NCI-H146 treated with DMSO at 0.1 percent for 48 hours (cell line): Measurements from ENCODE around the gene PKP3.
"Not testable (repeated sequence)": the region's sequence is repeated elsewhere in the genome, so short reads cannot be mapped to it uniquely, and the experiment has no call there.

Source experiments
- DNase-seq: peaks from one replicate; lab custom pipeline; 2025; ENCODE audit not compliant: unreplicated experiment; lab: John Stamatoyannopoulos, UW

PKP3 gene

GRCh38 chr11:408154-409007 lies 14.4 kb downstream of the PKP3 start:
- no peak for DNase-seq

DNA sequence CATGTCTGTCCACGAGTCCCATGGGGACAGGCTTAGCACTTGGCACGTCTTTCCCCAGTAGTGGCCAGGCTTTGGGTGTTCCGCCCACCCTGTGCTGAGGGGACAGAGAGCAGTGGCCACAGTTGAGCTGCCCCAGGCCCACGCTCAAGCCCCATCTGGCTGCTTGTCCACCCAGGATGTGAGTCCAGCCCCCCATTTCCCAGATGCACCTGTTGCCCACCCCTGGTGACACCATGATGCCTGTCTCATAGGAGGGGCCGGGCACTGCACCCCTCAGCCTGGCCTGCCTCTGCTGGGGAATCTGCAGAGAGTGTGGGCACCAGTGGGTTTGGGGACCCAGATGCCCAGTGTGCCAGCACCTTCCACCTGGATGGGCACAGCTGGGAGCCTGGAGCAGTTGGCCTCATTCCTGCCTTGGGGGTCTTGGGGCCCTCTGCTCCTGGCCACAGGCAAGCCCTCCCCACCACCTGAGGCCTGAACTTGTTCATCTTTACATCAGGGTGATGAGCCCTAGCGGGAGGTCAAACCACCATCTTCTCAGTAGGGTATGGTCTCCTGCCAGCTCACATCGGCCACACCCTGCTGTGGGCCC lies 15.1 kb downstream of the PKP3 start:
- no peak for DNase-seq

DNA sequence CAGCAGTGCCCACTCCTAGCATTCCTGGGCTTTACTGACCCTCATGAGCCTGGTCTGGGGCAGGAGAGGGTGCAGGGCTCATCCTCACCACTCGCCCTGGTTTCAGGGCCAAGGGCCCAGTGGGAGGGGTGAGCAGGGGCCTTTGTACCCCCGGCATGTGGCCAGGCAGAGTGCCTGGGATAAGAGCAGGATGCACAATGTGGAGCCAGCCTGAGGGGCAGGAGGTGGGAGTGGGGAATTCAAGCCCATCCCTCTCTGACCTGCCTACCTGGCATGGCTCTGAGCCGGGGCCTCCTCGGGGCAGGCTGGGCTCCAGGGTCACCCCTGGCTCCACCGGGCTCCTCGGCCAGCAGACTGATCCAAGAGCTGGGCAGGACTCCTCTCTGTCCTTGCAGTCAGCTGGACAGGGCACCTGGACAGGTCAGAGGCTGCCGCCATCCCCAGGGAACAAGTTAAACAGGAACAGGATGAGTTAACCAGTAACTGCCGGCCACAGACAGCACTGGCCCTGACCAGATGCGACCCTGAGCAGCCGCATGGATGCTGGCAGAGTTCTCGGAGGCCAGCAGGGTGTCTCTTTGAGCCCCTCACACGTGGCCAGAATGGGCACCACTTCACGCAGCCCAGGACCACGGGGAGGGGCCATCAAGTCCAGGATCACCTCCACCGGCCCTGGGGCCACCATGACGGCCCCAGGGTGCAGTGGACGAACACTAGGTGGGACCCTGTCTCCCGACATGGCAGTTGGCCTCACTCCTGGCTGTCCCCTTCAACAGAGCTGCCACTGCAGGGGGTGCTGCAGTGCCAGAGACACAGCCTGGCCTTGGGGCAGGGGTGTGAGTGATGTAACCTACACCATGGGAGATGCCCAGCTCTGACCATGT lies 15.8 kb downstream of the PKP3 start:
- no peak for DNase-seq

GRCh38 chr11:410711-411110 lies 16.7 kb downstream of the PKP3 start:
- not testable (repeated sequence) for DNase-seq

GRCh38 chr11:411520-411919 lies 17.5 kb downstream of the PKP3 start:
- DNase-seq: not testable (repeated sequence)

- no peak for DNase-seq
Measured at GRCh38 chr11:412641-413119, 18.7 kb downstream of the PKP3 start.

GRCh38 chr11:413120-414081 lies 19.4 kb downstream of the PKP3 start:
- DNase-seq: no peak

GRCh38 chr11:414318-414857 lies 20.4 kb downstream of the PKP3 start:
- DNase-seq: no peak

DNA sequence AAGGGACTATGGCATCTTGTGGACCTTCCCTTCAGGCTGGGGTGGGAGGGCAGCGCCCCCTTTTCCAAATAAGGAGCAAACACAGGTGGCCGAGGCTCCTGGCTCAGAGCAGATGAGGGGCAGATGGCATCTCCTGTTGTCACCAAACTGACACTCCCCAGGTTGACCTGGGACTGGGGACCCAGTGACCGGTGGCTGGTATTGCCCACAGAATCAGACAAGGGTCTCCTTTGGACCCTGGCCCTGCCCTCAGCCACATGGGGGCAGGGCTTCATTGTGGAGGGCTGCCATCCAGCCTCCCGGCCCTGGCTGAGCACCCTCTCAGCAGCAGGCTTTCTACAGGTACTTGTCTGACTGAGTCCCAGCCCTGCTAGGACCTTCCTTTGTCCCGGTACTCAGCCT lies 21.6 kb downstream of the PKP3 start:
- no peak for DNase-seq

DNA sequence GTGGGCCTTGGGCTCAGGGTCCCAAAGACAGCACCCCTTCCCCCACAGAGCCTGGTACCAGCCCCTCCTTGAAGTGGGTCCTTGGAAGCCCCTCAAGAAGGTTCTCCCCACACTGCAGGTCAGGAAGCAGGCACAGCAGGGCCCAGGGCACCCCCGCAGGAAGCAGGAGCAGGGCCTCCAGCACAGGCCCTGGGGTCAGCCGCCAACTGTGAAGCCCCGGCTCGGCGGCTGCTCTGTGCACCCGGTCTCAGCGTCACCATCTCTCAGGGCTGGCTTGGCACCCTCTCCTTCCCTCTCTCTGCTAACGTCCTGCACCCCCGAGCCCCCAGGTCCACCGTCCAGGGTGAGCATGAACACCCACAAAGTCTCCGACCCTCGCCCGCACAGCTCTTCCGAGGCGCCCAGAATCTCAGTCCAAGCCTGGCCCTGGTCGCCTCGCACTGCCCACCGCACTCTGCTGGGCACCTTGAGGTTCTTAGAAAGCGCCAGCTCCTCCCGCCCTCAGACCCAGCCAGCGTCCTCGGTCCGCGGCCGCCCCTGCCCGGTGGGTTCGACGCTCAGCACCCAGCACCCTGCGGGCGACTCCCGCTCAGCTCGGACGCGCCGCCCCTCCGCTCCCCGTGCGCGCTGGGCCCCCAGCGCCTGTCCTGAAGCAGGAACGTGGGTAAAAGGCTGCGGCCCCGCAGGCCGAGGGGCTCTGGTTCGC lies 22.2 kb downstream of the PKP3 start:
- no peak for DNase-seq

GRCh38 chr11:416757-417621 lies 23.0 kb downstream of the PKP3 start:
- DNase-seq: peak; percentile 69

DNA sequence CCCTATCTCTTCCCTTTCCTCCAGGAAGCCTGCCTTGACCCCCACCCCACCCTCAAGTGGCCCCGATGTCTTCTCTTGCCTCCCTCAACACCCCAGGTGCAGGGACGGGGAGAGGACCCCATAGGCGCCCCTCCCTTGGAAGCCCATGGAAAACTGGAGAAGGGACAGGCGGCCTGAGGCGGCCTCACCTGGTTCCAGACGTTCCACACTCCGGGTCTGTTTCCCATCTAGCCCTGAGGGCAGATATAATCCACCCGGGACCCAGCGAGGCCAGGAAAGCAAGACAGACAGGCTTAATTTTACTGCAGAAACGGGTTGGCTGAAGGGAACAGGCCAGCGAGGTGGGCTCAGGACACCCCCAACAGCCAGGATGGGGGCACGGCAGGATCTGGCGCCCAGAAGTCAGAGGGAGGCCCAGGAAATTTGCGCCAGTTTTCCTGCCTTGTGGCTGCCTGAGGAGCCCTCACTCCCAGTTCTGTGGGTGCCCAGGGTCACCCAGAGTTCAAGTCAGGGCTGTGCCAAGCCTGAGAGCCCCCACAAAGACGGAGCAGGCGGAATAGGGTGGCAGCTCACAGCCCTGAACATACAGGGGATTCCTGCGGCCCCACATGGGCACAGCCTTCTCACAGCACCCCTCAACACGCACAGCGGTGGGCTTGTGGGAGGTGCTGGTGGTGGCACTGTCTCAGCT lies 23.8 kb downstream of the PKP3 start:
- no peak for DNase-seq

DNA sequence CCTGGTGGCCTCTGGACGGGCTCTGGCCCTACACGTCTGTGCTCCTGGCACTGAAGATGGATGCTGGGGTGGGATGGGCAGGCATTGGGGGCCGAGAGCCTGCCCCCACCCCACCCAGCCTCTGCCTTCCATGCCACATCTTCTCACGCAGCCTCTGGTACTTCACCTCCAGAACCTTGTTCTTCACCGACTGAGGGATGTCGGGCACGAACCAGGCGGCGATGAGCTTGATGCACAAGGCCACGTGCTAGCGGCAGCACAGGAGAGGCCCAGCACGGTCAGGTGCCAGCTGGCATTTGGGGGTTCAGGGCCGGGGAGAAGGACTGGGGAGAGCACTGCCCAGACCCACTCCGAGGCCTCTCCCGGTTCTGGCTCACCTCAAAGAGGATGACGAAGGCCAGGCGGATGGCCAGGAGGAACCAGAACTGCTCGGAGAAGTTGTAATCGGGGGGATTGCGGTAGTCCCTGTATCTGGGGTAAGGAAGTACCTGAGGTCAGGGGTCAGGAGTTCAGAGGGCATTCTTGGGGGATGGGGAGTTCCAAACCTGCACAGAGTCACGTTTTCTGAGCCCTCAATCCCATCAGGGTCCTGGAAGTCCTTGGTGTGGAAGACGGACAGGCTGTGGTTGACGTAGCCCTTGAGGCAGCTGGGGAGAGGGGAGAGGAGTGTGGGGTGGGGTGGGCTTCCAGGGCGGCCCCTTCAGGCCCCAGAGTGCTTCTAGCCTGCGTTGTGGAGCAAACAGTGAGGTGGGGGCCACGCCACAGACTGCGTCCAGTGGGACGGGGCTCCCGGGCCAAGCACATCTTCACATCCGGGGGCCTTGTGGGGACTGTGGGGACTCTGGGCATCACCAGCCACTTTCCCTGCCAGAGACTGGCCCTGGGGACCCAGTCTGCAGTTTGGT lies 24.6 kb downstream of the PKP3 start:
- no peak for DNase-seq

DNA sequence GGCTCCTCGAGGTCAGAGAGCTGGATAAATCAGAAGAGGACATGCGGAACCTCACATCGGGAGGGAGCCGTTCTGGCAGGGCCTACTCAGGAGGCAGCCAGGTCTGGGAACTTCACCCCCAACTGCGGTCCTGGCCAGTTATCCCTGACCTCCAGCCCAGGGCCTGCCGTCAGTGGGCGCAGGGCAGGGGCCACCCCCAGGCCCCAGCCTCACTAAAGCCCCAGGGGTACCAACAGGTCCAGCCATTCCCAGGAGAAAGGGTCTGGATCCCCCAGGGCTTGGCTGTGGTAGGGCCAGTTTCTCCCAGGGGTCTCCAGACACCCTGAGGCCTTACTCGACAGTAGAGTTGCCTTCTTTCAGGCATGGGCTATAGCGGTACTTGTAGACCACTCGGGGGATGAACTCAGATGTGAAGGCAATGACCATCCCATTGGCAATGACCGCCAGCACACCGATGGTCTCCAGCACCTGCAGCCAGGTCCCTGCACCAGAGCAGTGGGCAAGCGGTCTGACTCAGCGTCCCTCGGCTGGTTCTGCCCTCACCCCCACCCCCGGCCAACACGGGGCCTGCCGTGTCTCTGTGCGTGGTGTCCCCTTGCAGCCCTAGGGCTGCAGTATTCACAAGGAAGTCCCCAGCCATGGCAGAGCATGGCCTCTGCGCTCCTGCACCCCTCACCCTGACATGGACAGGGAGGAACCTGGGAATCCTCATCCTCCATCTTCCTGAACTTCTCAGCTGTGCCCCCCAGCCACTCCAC lies 25.4 kb downstream of the PKP3 start:
- no peak for DNase-seq

GRCh38 chr11:420054-420910 lies 26.3 kb downstream of the PKP3 start:
- no peak for DNase-seq
